WTC11 (cell line): ENCODE measurements around the gene COL12A1.

Experiments
- ARID4B ChIP-seq: sonication (generic); formaldehyde crosslinking; IDR thresholded peaks from 2 replicates; pipeline ENCODE4 v1.8.0; 2023; ENCODE audit warnings: missing genetic modification reagents, mild to moderate bottlenecking, borderline replicate concordance
- ATF3 ChIP-seq: sonication (generic); formaldehyde crosslinking; conservative IDR thresholded peaks from 2 replicates; pipeline ENCODE4 v1.8.1; 2022; ENCODE audit warnings: mild to moderate bottlenecking, missing genetic modification reagents
- ATF6 ChIP-seq: sonication (generic); formaldehyde crosslinking; IDR thresholded peaks from 2 replicates; pipeline ENCODE4 v1.8.1; 2023; ENCODE audit warnings: mild to moderate bottlenecking, missing genetic modification reagents
- CREM ChIP-seq: sonication (generic); formaldehyde crosslinking; IDR thresholded peaks from 2 replicates; pipeline ENCODE4 v1.8.1; 2022; ENCODE audit warnings: mild to moderate bottlenecking, missing genetic modification reagents, moderate library complexity
- CTCF ChIP-seq: fragments of 200-600 bp; IDR thresholded peaks from 2 replicates; pipeline ENCODE4 v1.8.0; 2022; ENCODE audit warnings: antibody characterized with exemption
- E2F4 ChIP-seq: sonication (generic); formaldehyde crosslinking; IDR thresholded peaks from 2 replicates; pipeline ENCODE4 v1.8.1; 2022; ENCODE audit warnings: low read depth, mild to moderate bottlenecking, moderate library complexity, missing genetic modification reagents, borderline replicate concordance
- FOXK1 ChIP-seq: sonication (generic); formaldehyde crosslinking; IDR thresholded peaks from 2 replicates; pipeline ENCODE4 v1.8.0; 2022; ENCODE audit warnings: mild to moderate bottlenecking, moderate library complexity, missing genetic modification reagents
- IRF1 ChIP-seq: sonication (generic); formaldehyde crosslinking; IDR thresholded peaks from 2 replicates; pipeline ENCODE4 v1.8.0; 2023; ENCODE audit warnings: missing genetic modification reagents
- JUN ChIP-seq: sonication (generic); formaldehyde crosslinking; IDR thresholded peaks from 2 replicates; pipeline ENCODE4 v1.8.0; 2023; ENCODE audit warnings: mild to moderate bottlenecking, missing genetic modification reagents
- MAX ChIP-seq: sonication (generic); formaldehyde crosslinking; IDR thresholded peaks from 2 replicates; pipeline ENCODE4 v1.8.0; 2022; ENCODE audit warnings: mild to moderate bottlenecking, missing genetic modification reagents
- MXD4 ChIP-seq: fragments of 250-450 bp; sonication (Bioruptor Pico); IDR thresholded peaks from 2 replicates; pipeline ENCODE4 v1.8.0; 2021; ENCODE audit warnings: mild to moderate bottlenecking, moderate library complexity, borderline replicate concordance
- NR3C1 ChIP-seq: sonication (generic); formaldehyde crosslinking; conservative IDR thresholded peaks from 2 replicates; pipeline ENCODE4 v1.8.1; 2023; ENCODE audit warnings: low read depth, mild to moderate bottlenecking, missing genetic modification reagents
- USF2 ChIP-seq: sonication (generic); formaldehyde crosslinking; IDR thresholded peaks from 2 replicates; pipeline ENCODE4 v1.8.1; 2023; ENCODE audit warnings: mild to moderate bottlenecking, missing genetic modification reagents, moderate library complexity
- ZNF425 ChIP-seq: fragments of 250-450 bp; sonication (Bioruptor Pico); conservative IDR thresholded peaks from 2 replicates; pipeline ENCODE4 v1.9.0; 2021; ENCODE audit warnings: mild to moderate bottlenecking

GRCh38 chr6:75145211-75145610 lies 60.6 kb downstream of the COL12A1 start:
- TF ChIP-seq CTCF, result no peak
- no peak for TF ChIP-seq MXD4 (CRISPR knock-in tag)
- TF ChIP-seq ZNF425, result no peak
- TF ChIP-seq FOXK1 (CRISPR knock-in tag), result no peak
- TF ChIP-seq E2F4 (CRISPR knock-in tag), result no peak
- TF ChIP-seq CREM (CRISPR knock-in tag), result no peak
- no peak for TF ChIP-seq JUN (CRISPR knock-in tag)
- TF ChIP-seq IRF1 (CRISPR knock-in tag), result no peak
- TF ChIP-seq NR3C1 (CRISPR knock-in tag), result no peak
- no peak for TF ChIP-seq ATF3 (CRISPR knock-in tag)
- TF ChIP-seq USF2 (CRISPR knock-in tag), result no peak
- TF ChIP-seq ARID4B (CRISPR knock-in tag), result no peak
- TF ChIP-seq ATF6 (CRISPR knock-in tag), result no peak
- no peak for TF ChIP-seq MAX (CRISPR knock-in tag)
